HEK293T (cell line): ENCODE measurements around the gene RNF213.

Experiments used
- ARNT ChIP-seq: fragments of 450-650 bp; IDR thresholded peaks from 2 replicates; pipeline ENCODE4 v1.6.1; 2017; ENCODE audit warnings: mild to moderate bottlenecking
- FOXA1 ChIP-seq: fragments of 450-650 bp; IDR thresholded peaks from 2 replicates; pipeline ENCODE4 v1.6.1; 2016; ENCODE audit warnings: mild to moderate bottlenecking
- FOXM1 ChIP-seq: fragments of 450-650 bp; IDR thresholded peaks from 2 replicates; pipeline ENCODE4 v1.6.1; 2017; ENCODE audit warnings: mild to moderate bottlenecking, borderline replicate concordance
- HDGF ChIP-seq: fragments of 450-650 bp; IDR thresholded peaks from 2 replicates; pipeline ENCODE4 v1.6.1; 2017; ENCODE audit warnings: antibody characterized with exemption, borderline replicate concordance
- L3MBTL2 ChIP-seq: fragments of 450-650 bp; conservative IDR thresholded peaks from 2 replicates; pipeline ENCODE4 v1.6.1; 2016; ENCODE audit warnings: mild to moderate bottlenecking
- LEF1 ChIP-seq: fragments of 450-650 bp; IDR thresholded peaks from 2 replicates; pipeline ENCODE4 v1.6.1; 2017; ENCODE audit warnings: mild to moderate bottlenecking, borderline replicate concordance
- NFRKB ChIP-seq: fragments of 450-650 bp; IDR thresholded peaks from 2 replicates; pipeline ENCODE4 v1.6.1; 2016; ENCODE audit warnings: mild to moderate bottlenecking, moderate library complexity
- SP1 ChIP-seq: fragments of 450-650 bp; IDR thresholded peaks from 2 replicates; pipeline ENCODE4 v1.6.1; 2017
- SUZ12 ChIP-seq: fragments of 450-650 bp; IDR thresholded peaks from 2 replicates; pipeline ENCODE4 v1.6.1; 2016; ENCODE audit warnings: mild to moderate bottlenecking
- TF ChIP-seq, protein P1 (sequence below): fragments of 450-650 bp; IDR thresholded peaks from 2 replicates; pipeline ENCODE4 v1.6.1; 2016

DNA sequence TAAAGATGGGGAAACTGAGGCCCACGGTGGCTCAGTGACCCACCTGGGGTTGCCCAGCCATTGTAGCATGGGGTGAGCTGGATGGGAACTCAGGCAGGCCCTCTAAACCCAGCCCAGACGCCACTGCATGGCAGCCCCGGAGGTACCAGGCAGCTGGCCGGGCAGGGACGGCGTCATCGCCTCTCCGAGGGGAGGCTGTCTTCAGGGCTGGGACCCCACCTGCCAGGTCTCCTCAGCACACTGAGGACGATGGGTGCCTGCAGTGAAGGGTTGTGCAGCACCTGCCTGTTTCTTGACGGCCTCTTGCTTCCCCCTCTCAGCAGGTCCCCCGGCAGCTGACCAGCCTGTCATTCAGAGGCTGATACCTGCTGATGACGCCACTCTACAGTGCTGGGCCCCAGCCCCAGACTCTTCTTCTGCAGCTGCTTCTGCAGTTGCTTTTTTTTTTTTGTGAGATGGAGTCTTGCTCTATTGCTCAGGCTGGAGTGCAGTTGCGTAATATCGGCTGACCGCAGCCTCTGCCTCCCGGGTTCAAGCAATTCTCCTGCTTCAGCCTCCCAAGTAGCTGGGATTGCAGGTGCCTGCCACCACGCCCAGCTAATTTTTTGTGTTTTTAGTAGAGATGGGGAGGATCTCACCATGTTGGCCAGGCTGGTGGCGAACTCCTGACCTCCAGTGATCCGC is 24.7 kb downstream of the RNF213 start:
- no peak for TF ChIP-seq SUZ12
- TF ChIP-seq FOXA1, result no peak
- TF ChIP-seq FOXM1, result no peak
- TF ChIP-seq HDGF, result no peak
- TF ChIP-seq, protein P1, sequence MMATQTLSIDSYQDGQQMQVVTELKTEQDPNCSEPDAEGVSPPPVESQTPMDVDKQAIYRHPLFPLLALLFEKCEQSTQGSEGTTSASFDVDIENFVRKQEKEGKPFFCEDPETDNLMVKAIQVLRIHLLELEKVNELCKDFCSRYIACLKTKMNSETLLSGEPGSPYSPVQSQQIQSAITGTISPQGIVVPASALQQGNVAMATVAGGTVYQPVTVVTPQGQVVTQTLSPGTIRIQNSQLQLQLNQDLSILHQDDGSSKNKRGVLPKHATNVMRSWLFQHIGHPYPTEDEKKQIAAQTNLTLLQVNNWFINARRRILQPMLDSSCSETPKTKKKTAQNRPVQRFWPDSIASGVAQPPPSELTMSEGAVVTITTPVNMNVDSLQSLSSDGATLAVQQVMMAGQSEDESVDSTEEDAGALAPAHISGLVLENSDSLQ, result no peak
- TF ChIP-seq NFRKB, result no peak
- TF ChIP-seq ARNT, result no peak
- no peak for TF ChIP-seq LEF1
- TF ChIP-seq L3MBTL2, result no peak
- TF ChIP-seq SP1, result no peak
